HG03442 (cell line): ENCODE measurements around the gene TAF5L.
"Not testable (repeated sequence)": the region's sequence is repeated elsewhere in the genome, so short reads cannot be mapped to it uniquely, and the experiment has no call there.

Source experiments
- ATAC-seq: cut with Tn5 transposase; IDR thresholded peaks from one replicate; pipeline ENCODE4 v1.9.1; 2021; ENCODE audit warnings: mild to moderate bottlenecking, moderate library complexity; ENCODE audit not compliant: unreplicated experiment

The TAF5L gene

GRCh38 chr1:229608590-229608989, 17.3 kb downstream of the TAF5L start:
- no peak for ATAC-seq

GRCh38 chr1:229607370-229607769, 18.6 kb downstream of the TAF5L start:
- ATAC-seq: no peak

GRCh38 chr1:229603371-229604005, 22.4 kb downstream of the TAF5L start:
- ATAC-seq: no peak

- ATAC-seq: no peak
These were observed 25.7 kb downstream of the TAF5L start for GRCh38 chr1:229600229-229600628.

GRCh38 chr1:229599218-229599954, 26.5 kb downstream of the TAF5L start:
- ATAC-seq: no peak

GRCh38 chr1:229597877-229598276, 28.0 kb downstream of the TAF5L start:
- no peak for ATAC-seq

- ATAC-seq: no peak
These were observed 28.8 kb downstream of the TAF5L start for GRCh38 chr1:229596925-229597699.

GRCh38 chr1:229595876-229596275, 30.0 kb downstream of the TAF5L start:
- ATAC-seq: not testable (repeated sequence)

GRCh38 chr1:229594227-229595008, 31.5 kb downstream of the TAF5L start:
- no peak for ATAC-seq

- no peak for ATAC-seq
These were observed 32.1 kb downstream of the TAF5L start for GRCh38 chr1:229593800-229594199.

GRCh38 chr1:229590119-229590518, 35.8 kb downstream of the TAF5L start:
- no peak for ATAC-seq

GRCh38 chr1:229585338-229585737, 40.6 kb downstream of the TAF5L start:
- no peak for ATAC-seq

GRCh38 chr1:229582715-229583114, 43.2 kb downstream of the TAF5L start:
- no peak for ATAC-seq

GRCh38 chr1:229582011-229582694, 43.8 kb downstream of the TAF5L start:
- ATAC-seq: no peak

GRCh38 chr1:229581485-229581884, 44.4 kb downstream of the TAF5L start:
- ATAC-seq: no peak

GRCh38 chr1:229579059-229579673, 46.8 kb downstream of the TAF5L start:
- ATAC-seq: peak; percentile 70

- ATAC-seq: peak; percentile 15
These were observed 47.5 kb downstream of the TAF5L start for GRCh38 chr1:229578168-229579058.

GRCh38 chr1:229574679-229575442, 51.1 kb downstream of the TAF5L start:
- ATAC-seq: no peak
